GM23338 (cell line): ENCODE measurements around the gene ADGRL3. TPM values are rescaled to one million over a fixed set of nuclear protein-coding genes. Genes with fewer than 3 reads are reported as not detected.

Source experiments
- ATAC-seq: fragments of 200-7000 bp; cut with Tn5 transposase; 3 replicates; pipeline ENCODE4 v1.9.1; 2020
- DNase-seq: peaks from one replicate; pipeline ENCODE4 v3.0.0-alpha.2; 2015; ENCODE audit warnings: low spot score
- H2AFZ ChIP-seq: fragments of 200-600 bp; sonication (generic); 2 replicates; pipeline ENCODE4 v1.8.0; 2016; ENCODE audit warnings: antibody characterized with exemption, mild to moderate bottlenecking, moderate library complexity
- H3F3A ChIP-seq: fragments of 200-600 bp; sonication (generic); replicated peaks from 2 replicates; pipeline ENCODE4 v1.8.0; 2017; ENCODE audit warnings: antibody characterized with exemption, mixed run types, low read depth
- H3K27ac ChIP-seq: fragments of 200-600 bp; sonication (generic); 2 replicates; pipeline ENCODE4 v1.6.1; 2016; ENCODE audit warnings: low read depth
- H3K27me3 ChIP-seq: fragments of 200-600 bp; sonication (generic); 2 replicates; pipeline ENCODE4 v1.8.0; 2016; ENCODE audit warnings: mild to moderate bottlenecking, mixed run types, moderate library complexity; ENCODE audit not compliant: insufficient read depth
- H3K36me3 ChIP-seq: fragments of 200-600 bp; sonication (generic); 2 replicates; pipeline ENCODE4 v1.8.0; 2016; ENCODE audit warnings: mild to moderate bottlenecking; ENCODE audit not compliant: insufficient read depth
- H3K4me1 ChIP-seq: fragments of 200-600 bp; sonication (generic); 2 replicates; pipeline ENCODE4 v1.8.0; 2016; ENCODE audit warnings: mild to moderate bottlenecking, moderate library complexity; ENCODE audit not compliant: insufficient read depth
- H3K4me2 ChIP-seq: fragments of 200-600 bp; sonication (generic); 2 replicates; pipeline ENCODE4 v1.7.1; 2017; ENCODE audit warnings: mixed run types
- H3K4me3 ChIP-seq: fragments of 200-600 bp; sonication (generic); 2 replicates; pipeline ENCODE4 v1.6.1; 2016; ENCODE audit warnings: mixed run types
- H3K79me2 ChIP-seq: fragments of 200-600 bp; sonication (generic); replicated peaks from 2 replicates; pipeline ENCODE4 v1.8.0; 2017; ENCODE audit warnings: mild to moderate bottlenecking; ENCODE audit not compliant: insufficient read depth
- H3K9me2 ChIP-seq: fragments of 200-600 bp; sonication (generic); 2 replicates; pipeline ENCODE4 v1.8.0; 2017; ENCODE audit not compliant: insufficient read depth
- H4K20me1 ChIP-seq: fragments of 200-600 bp; sonication (generic); replicated peaks from 2 replicates; pipeline ENCODE4 v1.8.0; 2017; ENCODE audit warnings: mild to moderate bottlenecking; ENCODE audit not compliant: insufficient read depth
- H3K27ac Mint-ChIP-seq: 2 replicates; pipeline ENCODE4 v1.8.0; 2020; ENCODE audit warnings: inconsistent platforms, mild to moderate bottlenecking, moderate library complexity, mixed read lengths
- H3K27me3 Mint-ChIP-seq: 3 replicates; pipeline ENCODE4 v1.8.0; 2022; ENCODE audit warnings: low read depth, mild to moderate bottlenecking, moderate library complexity, mixed read lengths, inconsistent platforms; ENCODE audit not compliant: insufficient read depth, poor library complexity
- H3K36me3 Mint-ChIP-seq: 3 replicates; pipeline ENCODE4 v1.8.0; 2021; ENCODE audit warnings: low read depth, mild to moderate bottlenecking, inconsistent platforms, moderate library complexity, mixed read lengths
- H3K4me1 Mint-ChIP-seq: 3 replicates; pipeline ENCODE4 v1.8.0; 2020; ENCODE audit warnings: mild to moderate bottlenecking, inconsistent platforms, mixed read lengths
- H3K4me3 Mint-ChIP-seq: 3 replicates; pipeline ENCODE4 v1.8.0; 2021; ENCODE audit warnings: moderate library complexity, mild to moderate bottlenecking, inconsistent platforms, mixed read lengths
- H3K9me3 Mint-ChIP-seq: 3 replicates; pipeline ENCODE4 v1.8.0; 2020; ENCODE audit warnings: moderate library complexity, mild to moderate bottlenecking, inconsistent platforms, mixed read lengths
- CREB1 ChIP-seq: fragments of 250-450 bp; sonication (Bioruptor Pico); IDR thresholded peaks from 2 replicates; pipeline ENCODE4 v1.5.0; 2020; ENCODE audit warnings: low read depth, mild to moderate bottlenecking, moderate library complexity
- EZH2 ChIP-seq: fragments of 200-600 bp; sonication (generic); IDR thresholded peaks from one replicate; pipeline ENCODE4 v1.8.0; 2017; ENCODE audit warnings: antibody characterized with exemption, mild to moderate bottlenecking, low read depth; ENCODE audit not compliant: unreplicated experiment
- NANOG ChIP-seq: IDR thresholded peaks from 2 replicates; pipeline ENCODE4 v1.6.1; 2016; ENCODE audit warnings: antibody characterized with exemption, borderline replicate concordance
- POLR2AphosphoS5 ChIP-seq: IDR thresholded peaks from 2 replicates; pipeline ENCODE4 v1.6.1; 2016; ENCODE audit warnings: antibody characterized with exemption, low read depth
- STAT1 ChIP-seq: IDR thresholded peaks from one replicate; pipeline ENCODE4 v1.6.1; 2016; ENCODE audit warnings: antibody characterized with exemption; ENCODE audit not compliant: unreplicated experiment
- polyA plus RNA-seq: library from polyadenylated mRNA; unstranded; fragments of >200 nt; fragmentation: Nextera tagmentation; extraction: Ambion mirVana; gene quantifications from 2 replicates; pipeline ENCODE4 v1.2.1, GENCODE V29; 2016
- total RNA-seq: library from RNA; depleted of rRNA; stranded (reverse); fragments of >200 nt; shearing (Covaris generic); gene quantifications from 2 replicates; pipeline ENCODE4 v1.2.3, GENCODE V29; 2014
- TF ChIP-seq, protein P1 (sequence below), 2 experiments: fragments of 200-600 bp in 1 of 2; sonication (generic) in 1 of 2; conservative IDR thresholded peaks; 2 replicates each; pipeline versions ENCODE4 v1.5.1 to v1.6.1; 2016 to 2017; ENCODE audit warnings: antibody characterized with exemption in 2 of 2, low read depth in 2 of 2, mild to moderate bottlenecking in 2 of 2, moderate library complexity in 1 of 2
- TF ChIP-seq, protein P2 (sequence below): fragments of 250-450 bp; sonication (Bioruptor Pico); IDR thresholded peaks from 2 replicates; pipeline ENCODE4 v1.5.0; 2020; ENCODE audit warnings: mild to moderate bottlenecking, moderate library complexity
- TF ChIP-seq, protein P3 (sequence below): IDR thresholded peaks from one replicate; pipeline ENCODE4 v1.6.1; 2018; ENCODE audit warnings: antibody characterized with exemption; ENCODE audit not compliant: unreplicated experiment

Gene ADGRL3
- total and polyA plus RNA-seq, 2 experiments from 2014 or later: 9.7 to 16.5 TPM

DNA sequence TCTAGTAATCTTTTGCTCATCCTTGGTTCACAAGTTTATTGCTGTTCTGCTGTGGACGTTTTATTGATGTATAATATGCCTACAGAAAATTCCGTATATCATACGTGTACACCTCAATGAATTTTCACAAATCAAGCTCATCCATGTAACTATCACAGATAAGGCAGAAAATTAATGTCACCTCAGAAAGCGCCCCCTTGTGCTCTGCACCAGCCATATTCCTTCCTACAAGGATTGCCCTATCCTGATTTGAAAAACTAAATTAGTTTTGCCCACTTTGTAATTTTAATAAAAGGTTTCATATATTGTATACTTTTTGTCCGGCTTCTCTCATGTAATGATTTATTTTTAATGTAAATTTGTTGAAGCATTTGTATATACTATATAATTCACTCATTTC, 390.8 kb downstream of the ADGRL3 start:
- Mint-ChIP-seq H3K27ac (no peak overlapping the region), H3K4me1 (no peaks in the 10 kb centered on the region), H3K36me3 (no peaks in the 10 kb centered on the region), H3K4me3 (no peak overlapping the region), H3K27me3 (no peaks in the 10 kb centered on the region), H3K9me3 (no peaks in the 10 kb centered on the region)
- H3K4me2 ChIP-seq: no peak overlapping the region
- TF ChIP-seq STAT1: no peak
- TF ChIP-seq, protein P1, sequence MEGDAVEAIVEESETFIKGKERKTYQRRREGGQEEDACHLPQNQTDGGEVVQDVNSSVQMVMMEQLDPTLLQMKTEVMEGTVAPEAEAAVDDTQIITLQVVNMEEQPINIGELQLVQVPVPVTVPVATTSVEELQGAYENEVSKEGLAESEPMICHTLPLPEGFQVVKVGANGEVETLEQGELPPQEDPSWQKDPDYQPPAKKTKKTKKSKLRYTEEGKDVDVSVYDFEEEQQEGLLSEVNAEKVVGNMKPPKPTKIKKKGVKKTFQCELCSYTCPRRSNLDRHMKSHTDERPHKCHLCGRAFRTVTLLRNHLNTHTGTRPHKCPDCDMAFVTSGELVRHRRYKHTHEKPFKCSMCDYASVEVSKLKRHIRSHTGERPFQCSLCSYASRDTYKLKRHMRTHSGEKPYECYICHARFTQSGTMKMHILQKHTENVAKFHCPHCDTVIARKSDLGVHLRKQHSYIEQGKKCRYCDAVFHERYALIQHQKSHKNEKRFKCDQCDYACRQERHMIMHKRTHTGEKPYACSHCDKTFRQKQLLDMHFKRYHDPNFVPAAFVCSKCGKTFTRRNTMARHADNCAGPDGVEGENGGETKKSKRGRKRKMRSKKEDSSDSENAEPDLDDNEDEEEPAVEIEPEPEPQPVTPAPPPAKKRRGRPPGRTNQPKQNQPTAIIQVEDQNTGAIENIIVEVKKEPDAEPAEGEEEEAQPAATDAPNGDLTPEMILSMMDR (conservative IDR thresholded peaks at IDR 0.05; ENCODE audit: low read depth in 2 of 2): peak; percentile 71 to 81
- no peaks in the 10 kb centered on the region for H3K9me2 ChIP-seq
- no peaks in the 10 kb centered on the region for H3K36me3 ChIP-seq
- H3K27ac ChIP-seq: no peak overlapping the region
- H3K4me3 ChIP-seq: no peak overlapping the region
- peak; percentile 49; the same call in 2 of the 3 replicates for ATAC-seq
- no peaks in the 10 kb centered on the region for H3K27me3 ChIP-seq
- H2AFZ ChIP-seq: no peak overlapping the region
- peak; percentile 59 for DNase-seq
- no peaks in the 10 kb centered on the region for H3K79me2 ChIP-seq
- no peaks in the 10 kb centered on the region for H3K4me1 ChIP-seq
- no peaks in the 10 kb centered on the region for H4K20me1 ChIP-seq
- H3F3A ChIP-seq: no peaks in the 10 kb centered on the region

DNA sequence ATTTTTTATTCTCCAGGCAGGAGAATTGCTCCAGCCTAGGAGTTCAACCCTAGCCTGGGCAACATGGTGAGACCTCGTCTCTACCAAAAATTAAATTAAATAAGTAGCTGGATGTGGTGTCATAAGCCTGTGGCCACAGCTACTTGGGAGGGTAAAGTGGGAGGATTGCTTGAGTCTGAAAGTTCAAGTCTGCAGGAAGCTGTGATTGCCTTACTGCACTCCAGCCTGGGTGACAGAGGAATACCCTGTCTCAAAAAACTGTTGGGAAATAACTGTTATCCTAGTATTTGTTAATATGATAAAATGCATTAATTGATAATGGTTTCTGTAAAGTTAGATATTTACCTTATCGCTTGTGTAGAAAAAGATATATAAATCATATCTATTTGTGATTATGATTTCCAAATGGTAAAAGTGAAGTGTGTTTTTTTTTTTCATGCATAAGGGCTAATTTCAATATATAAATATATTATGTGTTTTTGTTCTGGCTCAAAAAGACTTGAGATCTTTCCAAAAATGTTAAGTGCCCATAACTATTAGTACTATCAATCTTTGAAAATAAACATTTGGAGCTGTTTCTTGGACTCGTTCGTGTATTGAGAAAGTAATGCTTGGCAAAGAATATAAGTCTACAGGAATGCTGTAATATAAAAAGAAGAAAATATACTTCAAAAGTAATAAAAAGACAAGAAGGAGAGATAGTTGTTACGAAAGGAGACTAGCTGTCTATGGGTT, 396.6 kb downstream of the ADGRL3 start:
- no peak overlapping the region for H3K4me3 Mint-ChIP-seq
- peaks cover 4% of the 10 kb centered on the region; the same call in 2 of the 3 replicates for H3K4me1 Mint-ChIP-seq
- Histone ChIP-seq H3K4me2 (no peak overlapping the region), H3K4me1 (no peaks in the 10 kb centered on the region), H2AFZ (no peak overlapping the region), H3K79me2 (no peaks in the 10 kb centered on the region), H3K4me3 (no peak overlapping the region), H3K27ac (no peak overlapping the region), H3K36me3 (no peaks in the 10 kb centered on the region), H3F3A (no peaks in the 10 kb centered on the region), H4K20me1 (no peaks in the 10 kb centered on the region), H3K9me2 (no peaks in the 10 kb centered on the region), H3K27me3 (no peaks in the 10 kb centered on the region)
- DNase-seq (no peak), ATAC-seq (no peak)
- no peaks in the 10 kb centered on the region for H3K9me3 Mint-ChIP-seq
- no peak overlapping the region for H3K27ac Mint-ChIP-seq
- TF ChIP-seq EZH2 (no peak), POLR2AphosphoS5 (no peak), CREB1 (CRISPR knock-in tag) (no peak), NANOG (no peak)
- TF ChIP-seq, protein P2, sequence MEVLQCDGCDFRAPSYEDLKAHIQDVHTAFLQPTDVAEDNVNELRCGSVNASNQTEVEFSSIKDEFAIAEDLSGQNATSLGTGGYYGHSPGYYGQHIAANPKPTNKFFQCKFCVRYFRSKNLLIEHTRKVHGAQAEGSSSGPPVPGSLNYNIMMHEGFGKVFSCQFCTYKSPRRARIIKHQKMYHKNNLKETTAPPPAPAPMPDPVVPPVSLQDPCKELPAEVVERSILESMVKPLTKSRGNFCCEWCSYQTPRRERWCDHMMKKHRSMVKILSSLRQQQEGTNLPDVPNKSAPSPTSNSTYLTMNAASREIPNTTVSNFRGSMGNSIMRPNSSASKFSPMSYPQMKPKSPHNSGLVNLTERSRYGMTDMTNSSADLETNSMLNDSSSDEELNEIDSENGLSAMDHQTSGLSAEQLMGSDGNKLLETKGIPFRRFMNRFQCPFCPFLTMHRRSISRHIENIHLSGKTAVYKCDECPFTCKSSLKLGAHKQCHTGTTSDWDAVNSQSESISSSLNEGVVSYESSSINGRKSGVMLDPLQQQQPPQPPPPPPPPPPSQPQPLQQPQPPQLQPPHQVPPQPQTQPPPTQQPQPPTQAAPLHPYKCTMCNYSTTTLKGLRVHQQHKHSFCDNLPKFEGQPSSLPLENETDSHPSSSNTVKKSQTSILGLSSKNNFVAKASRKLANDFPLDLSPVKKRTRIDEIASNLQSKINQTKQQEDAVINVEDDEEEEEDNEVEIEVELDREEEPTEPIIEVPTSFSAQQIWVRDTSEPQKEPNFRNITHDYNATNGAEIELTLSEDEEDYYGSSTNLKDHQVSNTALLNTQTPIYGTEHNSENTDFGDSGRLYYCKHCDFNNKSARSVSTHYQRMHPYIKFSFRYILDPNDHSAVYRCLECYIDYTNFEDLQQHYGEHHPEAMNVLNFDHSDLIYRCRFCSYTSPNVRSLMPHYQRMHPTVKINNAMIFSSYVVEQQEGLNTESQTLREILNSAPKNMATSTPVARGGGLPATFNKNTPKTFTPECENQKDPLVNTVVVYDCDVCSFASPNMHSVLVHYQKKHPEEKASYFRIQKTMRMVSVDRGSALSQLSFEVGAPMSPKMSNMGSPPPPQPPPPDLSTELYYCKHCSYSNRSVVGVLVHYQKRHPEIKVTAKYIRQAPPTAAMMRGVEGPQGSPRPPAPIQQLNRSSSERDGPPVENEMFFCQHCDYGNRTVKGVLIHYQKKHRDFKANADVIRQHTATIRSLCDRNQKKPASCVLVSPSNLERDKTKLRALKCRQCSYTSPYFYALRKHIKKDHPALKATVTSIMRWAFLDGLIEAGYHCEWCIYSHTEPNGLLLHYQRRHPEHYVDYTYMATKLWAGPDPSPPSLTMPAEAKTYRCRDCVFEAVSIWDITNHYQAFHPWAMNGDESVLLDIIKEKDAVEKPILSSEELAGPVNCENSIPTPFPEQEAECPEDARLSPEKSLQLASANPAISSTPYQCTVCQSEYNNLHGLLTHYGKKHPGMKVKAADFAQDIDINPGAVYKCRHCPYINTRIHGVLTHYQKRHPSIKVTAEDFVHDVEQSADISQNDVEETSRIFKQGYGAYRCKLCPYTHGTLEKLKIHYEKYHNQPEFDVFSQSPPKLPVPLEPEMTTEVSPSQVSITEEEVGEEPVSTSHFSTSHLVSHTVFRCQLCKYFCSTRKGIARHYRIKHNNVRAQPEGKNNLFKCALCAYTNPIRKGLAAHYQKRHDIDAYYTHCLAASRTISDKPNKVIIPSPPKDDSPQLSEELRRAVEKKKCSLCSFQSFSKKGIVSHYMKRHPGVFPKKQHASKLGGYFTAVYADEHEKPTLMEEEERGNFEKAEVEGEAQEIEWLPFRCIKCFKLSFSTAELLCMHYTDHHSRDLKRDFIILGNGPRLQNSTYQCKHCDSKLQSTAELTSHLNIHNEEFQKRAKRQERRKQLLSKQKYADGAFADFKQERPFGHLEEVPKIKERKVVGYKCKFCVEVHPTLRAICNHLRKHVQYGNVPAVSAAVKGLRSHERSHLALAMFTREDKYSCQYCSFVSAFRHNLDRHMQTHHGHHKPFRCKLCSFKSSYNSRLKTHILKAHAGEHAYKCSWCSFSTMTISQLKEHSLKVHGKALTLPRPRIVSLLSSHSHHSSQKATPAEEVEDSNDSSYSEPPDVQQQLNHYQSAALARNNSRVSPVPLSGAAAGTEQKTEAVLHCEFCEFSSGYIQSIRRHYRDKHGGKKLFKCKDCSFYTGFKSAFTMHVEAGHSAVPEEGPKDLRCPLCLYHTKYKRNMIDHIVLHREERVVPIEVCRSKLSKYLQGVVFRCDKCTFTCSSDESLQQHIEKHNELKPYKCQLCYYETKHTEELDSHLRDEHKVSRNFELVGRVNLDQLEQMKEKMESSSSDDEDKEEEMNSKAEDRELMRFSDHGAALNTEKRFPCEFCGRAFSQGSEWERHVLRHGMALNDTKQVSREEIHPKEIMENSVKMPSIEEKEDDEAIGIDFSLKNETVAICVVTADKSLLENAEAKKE: no peak
- TF ChIP-seq, protein P3, sequence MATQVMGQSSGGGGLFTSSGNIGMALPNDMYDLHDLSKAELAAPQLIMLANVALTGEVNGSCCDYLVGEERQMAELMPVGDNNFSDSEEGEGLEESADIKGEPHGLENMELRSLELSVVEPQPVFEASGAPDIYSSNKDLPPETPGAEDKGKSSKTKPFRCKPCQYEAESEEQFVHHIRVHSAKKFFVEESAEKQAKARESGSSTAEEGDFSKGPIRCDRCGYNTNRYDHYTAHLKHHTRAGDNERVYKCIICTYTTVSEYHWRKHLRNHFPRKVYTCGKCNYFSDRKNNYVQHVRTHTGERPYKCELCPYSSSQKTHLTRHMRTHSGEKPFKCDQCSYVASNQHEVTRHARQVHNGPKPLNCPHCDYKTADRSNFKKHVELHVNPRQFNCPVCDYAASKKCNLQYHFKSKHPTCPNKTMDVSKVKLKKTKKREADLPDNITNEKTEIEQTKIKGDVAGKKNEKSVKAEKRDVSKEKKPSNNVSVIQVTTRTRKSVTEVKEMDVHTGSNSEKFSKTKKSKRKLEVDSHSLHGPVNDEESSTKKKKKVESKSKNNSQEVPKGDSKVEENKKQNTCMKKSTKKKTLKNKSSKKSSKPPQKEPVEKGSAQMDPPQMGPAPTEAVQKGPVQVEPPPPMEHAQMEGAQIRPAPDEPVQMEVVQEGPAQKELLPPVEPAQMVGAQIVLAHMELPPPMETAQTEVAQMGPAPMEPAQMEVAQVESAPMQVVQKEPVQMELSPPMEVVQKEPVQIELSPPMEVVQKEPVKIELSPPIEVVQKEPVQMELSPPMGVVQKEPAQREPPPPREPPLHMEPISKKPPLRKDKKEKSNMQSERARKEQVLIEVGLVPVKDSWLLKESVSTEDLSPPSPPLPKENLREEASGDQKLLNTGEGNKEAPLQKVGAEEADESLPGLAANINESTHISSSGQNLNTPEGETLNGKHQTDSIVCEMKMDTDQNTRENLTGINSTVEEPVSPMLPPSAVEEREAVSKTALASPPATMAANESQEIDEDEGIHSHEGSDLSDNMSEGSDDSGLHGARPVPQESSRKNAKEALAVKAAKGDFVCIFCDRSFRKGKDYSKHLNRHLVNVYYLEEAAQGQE: no peak
- H3K36me3 Mint-ChIP-seq: no peaks in the 10 kb centered on the region; the same call in 2 of the 3 replicates
- no peaks in the 10 kb centered on the region for H3K27me3 Mint-ChIP-seq
